B cell (primary cell): Measurements from ENCODE around the gene VWA5B1. TPM values are rescaled to one million over a fixed set of nuclear protein-coding genes. Genes with fewer than 3 reads are reported as not detected.
A peak's percentile ranks its signal among the peaks of the same experiment; 100 is the strongest.

Experiments used
- ATAC-seq: fragments of 200-7000 bp; cut with Tn5 transposase; one replicate; pipeline ENCODE4 v1.10.0; 2021; ENCODE audit warnings: low read depth, mild to moderate bottlenecking, moderate number of reproducible peaks, moderate library complexity
- CTCF ChIA-PET: fragments of 350-600 bp; sonication (Branson Sonifier 250); formaldehyde crosslinking; loops from one replicate; lab custom pipeline; 2021; ENCODE audit warnings: antibody characterized with exemption, inconsistent platforms; lab: Charles Lee
- POLR2A ChIA-PET: fragments of 350-600 bp; sonication (Branson Sonifier 250); formaldehyde crosslinking; loops from one replicate; lab custom pipeline; 2021; ENCODE audit warnings: antibody characterized with exemption; lab: Charles Lee
- DNase-seq: peaks from one replicate; pipeline ENCODE4 v3.0.0; 2013
- H2AFZ ChIP-seq: 2 replicates; pipeline ENCODE4 v1.6.1; 2012; ENCODE audit warnings: mild to moderate bottlenecking, low read depth, low read length; ENCODE audit not compliant: insufficient read depth, poor library complexity, severe bottlenecking
- H3K27ac ChIP-seq, 2 donors: 1 replicate in 1 of 2; 2 replicates in 1 of 2; pipeline ENCODE4 v1.5.1; 2012 to 2013; ENCODE audit warnings: low read length in 2 of 2, mild to moderate bottlenecking in 2 of 2, moderate library complexity in 1 of 2
- H3K27me3 ChIP-seq, 4 experiments: fragments of 200-600 bp in 1 of 4; sonication (generic) in 1 of 4; replicated peaks in 1 of 4; 1 replicate in 2 of 4; 2 replicates in 2 of 4; pipeline versions ENCODE4 v1.6.1 to v1.7.0; 2013 to 2016; ENCODE audit warnings: low read length in 3 of 4, mild to moderate bottlenecking in 2 of 4, mixed read lengths in 1 of 4, moderate library complexity in 1 of 4; ENCODE audit not compliant: insufficient read depth in 4 of 4, control insufficient read depth in 3 of 4; ENCODE audit errors: control extremely low read depth in 1 of 4
- H3K36me3 ChIP-seq, 2 experiments: replicated peaks in 1 of 2; 1 replicate in 1 of 2; 2 replicates in 1 of 2; pipeline versions ENCODE4 v1.6.1 to v1.7.1; 2013; ENCODE audit warnings: low read length in 1 of 2; ENCODE audit not compliant: insufficient read depth in 2 of 2, control insufficient read depth in 1 of 2; ENCODE audit errors: control extremely low read depth in 1 of 2, extremely low read depth in 1 of 2
- H3K4me1 ChIP-seq, 2 donors: fragments of 200-600 bp in 1 of 2; sonication (generic) in 1 of 2; 1 replicate in 1 of 2; 2 replicates in 1 of 2; pipeline versions ENCODE4 v1.5.1 to v1.6.1; 2013 to 2017; ENCODE audit warnings: low read length in 2 of 2; ENCODE audit not compliant: control insufficient read depth in 2 of 2, insufficient read depth in 2 of 2
- H3K4me2 ChIP-seq: replicated peaks from 2 replicates; pipeline ENCODE3; 2012; ENCODE audit warnings: mild to moderate bottlenecking, low read depth, low read length; ENCODE audit not compliant: poor library complexity, severe bottlenecking
- H3K4me3 ChIP-seq, 5 experiments: fragments of 200-600 bp in 1 of 5; sonication (generic) in 1 of 5; 1 replicate in 3 of 5; 2 replicates in 2 of 5; pipeline versions ENCODE4 v1.5.1 to v1.7.0; 2011 to 2016; ENCODE audit warnings: low read length in 4 of 5, mild to moderate bottlenecking in 4 of 5, low read depth in 2 of 5, control low read depth in 1 of 5, moderate library complexity in 1 of 5; ENCODE audit not compliant: insufficient read depth in 1 of 5; ENCODE audit errors: control extremely low read depth in 1 of 5, extremely low read depth in 1 of 5
- H3K79me2 ChIP-seq: fragments of 200-600 bp; sonication (generic); one replicate; pipeline ENCODE4 v1.6.0; 2016; ENCODE audit warnings: low read length; ENCODE audit not compliant: control insufficient read depth, insufficient read depth
- H3K9ac ChIP-seq: fragments of 200-600 bp; sonication (generic); 2 replicates; pipeline ENCODE4 v1.6.1; 2017; ENCODE audit warnings: mild to moderate bottlenecking, low read length, moderate library complexity
- H3K9me3 ChIP-seq, 3 donors: one replicate each; pipeline versions ENCODE4 v1.6.1 to v1.7.1; 2013; ENCODE audit warnings: low read length in 2 of 3; ENCODE audit not compliant: control insufficient read depth in 2 of 3, insufficient read depth in 1 of 3; ENCODE audit errors: control extremely low read depth in 1 of 3
- H4K20me1 ChIP-seq: 2 replicates; pipeline ENCODE4 v1.6.0; 2012; ENCODE audit warnings: mild to moderate bottlenecking, low read length; ENCODE audit not compliant: insufficient read depth, control insufficient read depth, poor library complexity, severe bottlenecking
- H3K27ac Mint-ChIP-seq: one replicate; pipeline ENCODE4 v1.8.0; 2021; ENCODE audit warnings: mixed read lengths
- H3K27me3 Mint-ChIP-seq: one replicate; pipeline ENCODE4 v1.8.0; 2021; ENCODE audit warnings: mixed read lengths
- H3K4me1 Mint-ChIP-seq: one replicate; pipeline ENCODE4 v1.8.0; 2021; ENCODE audit warnings: mixed read lengths
- H3K4me3 Mint-ChIP-seq: one replicate; pipeline ENCODE4 v1.8.0; 2021; ENCODE audit warnings: mixed read lengths
- H3K9me3 Mint-ChIP-seq: one replicate; pipeline ENCODE4 v1.8.0; 2022; ENCODE audit warnings: mixed read lengths; ENCODE audit not compliant: insufficient read depth
- CTCF ChIP-seq: fragments of 200-600 bp; IDR thresholded peaks from one replicate; pipeline ENCODE4 v1.8.0; 2022; ENCODE audit warnings: antibody characterized with exemption, mild to moderate bottlenecking
- EZH2 ChIP-seq: IDR thresholded peaks from 2 replicates; pipeline ENCODE4 v1.6.1; 2012; ENCODE audit warnings: borderline replicate concordance, low read depth, mild to moderate bottlenecking, moderate library complexity, low read length; ENCODE audit not compliant: insufficient read depth, poor library complexity, severe bottlenecking
- WGBS: methylation state at CpG from one replicate; pipeline ENCODE4 v1.1.5; 2013; ENCODE audit warnings: missing lambda C conversion rate; ENCODE audit not compliant: insufficient coverage; 5-methylcytosine and 5-hydroxymethylcytosine counted together
- intact Hi-C: fragments of 100-400 bp; cut with micrococcal nuclease; formaldehyde crosslinking; loops from one replicate; pipeline ENCODE4 v1.10.0; 2022
- polyA plus RNA-seq: library from polyadenylated mRNA; depleted of rRNA; stranded (reverse); fragments of >200 nt; gene quantifications from 2 replicates; pipeline ENCODE4 v1.2.3, GENCODE V29; 2012
- total RNA-seq, 2 donors: library from RNA; stranded (reverse); fragments of 120-200 nt in 1 of 2; gene quantifications; 1 replicate in 1 of 2; 2 replicates in 1 of 2; pipeline versions ENCODE4 v1.2.3 to v1.2.4, GENCODE V29; 2013 to 2022

VWA5B1 gene
- total and polyA plus RNA-seq, 2 donors (not counting 1 experiment from before 2014, with no cell fraction given), result not detected

DNA sequence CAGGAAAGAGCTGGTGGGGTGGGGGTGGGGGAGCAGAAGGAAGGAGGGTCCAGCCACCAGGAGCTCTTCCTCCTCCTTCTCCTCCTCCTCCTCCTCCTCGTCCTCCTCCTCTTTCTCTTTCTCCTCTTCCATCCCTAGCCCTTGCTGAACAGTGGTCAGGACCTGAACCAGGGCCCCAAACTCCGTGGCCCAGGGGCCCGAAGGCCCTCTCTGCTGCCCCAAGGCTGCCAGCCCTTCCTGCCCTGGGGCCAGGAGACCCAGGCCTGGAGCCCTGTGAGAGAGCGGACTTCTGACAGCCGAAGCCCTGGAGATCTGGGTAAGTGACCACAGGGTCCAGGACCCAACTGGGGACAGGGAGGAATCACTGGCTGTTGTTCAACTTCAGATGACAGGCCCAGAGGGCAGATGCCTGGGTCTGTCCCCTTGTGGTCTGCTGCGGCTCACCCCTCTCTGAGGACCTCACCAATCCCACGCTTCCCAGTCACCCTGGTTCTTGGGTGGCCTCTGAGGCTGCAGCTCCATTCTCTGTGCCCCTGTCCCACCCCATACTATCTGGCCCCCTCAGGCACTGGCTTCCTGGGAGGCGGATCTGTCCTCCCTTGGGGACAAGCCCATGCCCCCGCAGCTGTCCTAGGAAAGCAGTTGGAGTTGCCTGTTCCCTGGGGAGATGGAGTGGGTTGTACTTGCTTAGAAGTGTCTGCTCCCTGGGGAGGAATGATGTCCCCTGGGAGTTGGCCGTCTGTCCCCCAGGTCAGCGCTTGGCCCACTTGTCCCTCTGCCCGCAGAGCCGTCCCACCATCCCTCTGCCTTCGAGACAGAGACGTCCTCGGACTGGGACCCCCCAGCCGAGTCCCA lies 51.8 kb downstream of the VWA5B1 start:
- WGBS, result 53% methylated on average over 17 of the region's 17 CpGs
- ATAC-seq (no peak), DNase-seq (no peak)
- Histone ChIP-seq H3K27ac (no peak overlapping the region), H3K9me3 (peaks cover 0 to 17% (median 10%) of the 10 kb centered on the region in 3 donors), H3K27me3 (peaks cover 0 to 29% (median 11%) of the 10 kb centered on the region in 4 experiments), H3K4me3 (peak overlapping the region in 1 of 5 experiments; percentile 4), H4K20me1 (no peaks in the 10 kb centered on the region), H3K79me2 (no peaks in the 10 kb centered on the region), H3K4me1 (peaks cover 10 to 11% of the 10 kb centered on the region in 2 donors), H3K4me2 (peak overlapping the region; percentile 53), H2AFZ (peak overlapping the region; percentile 22), H3K9ac (no peak overlapping the region), H3K36me3 (no peaks in the 10 kb centered on the region)
- TF ChIP-seq CTCF, result no peak
- TF ChIP-seq EZH2, result no peak
- peaks cover 6% of the 10 kb centered on the region for H3K4me1 Mint-ChIP-seq
- no peak overlapping the region for H3K4me3 Mint-ChIP-seq
- intact Hi-C loops, result no loop called here
- ChIA-PET CTCF (interaction anchor here (0.5 kb wide), 1 partner anchor 44 kb away, joined by 3 read pairs; no protein-coding TSS in a partner anchor), POLR2A (interaction anchor here (0.7 kb wide), 1 partner anchor 25 kb away, joined by 3 read pairs; no protein-coding TSS in a partner anchor)
- H3K27me3 Mint-ChIP-seq, result peaks cover 25% of the 10 kb centered on the region
- H3K27ac Mint-ChIP-seq, result no peak overlapping the region
- peaks cover 2% of the 10 kb centered on the region for H3K9me3 Mint-ChIP-seq
